HepG2 (cell line): Measurements from ENCODE around the gene EPHA2. TPM values are rescaled to one million over a fixed set of nuclear protein-coding genes. Genes with fewer than 3 reads are reported as not detected.

ENCODE experiments used
- ATAC-seq: fragments of 200-7000 bp; cut with Tn5 transposase; 3 replicates; pipeline ENCODE4 v1.9.1; 2020; ENCODE audit warnings: mild to moderate bottlenecking, moderate library complexity
- BruUV-seq: library from RNA; stranded (reverse); fragments of 400-500 nt; replicated peaks from 2 replicates; lab custom pipeline; 2021; lab: Mats Ljungman, UMichigan
- CTCF ChIA-PET: fragments of 300-600 bp; formaldehyde crosslinking; extraction: SDS; loops from one replicate; lab custom pipeline; 2021; ENCODE audit warnings: low total read pairs, inconsistent platforms, low intra/inter-chr PET ratio; lab: Yijun Ruan, JAX
- POLR2A ChIA-PET: fragments of 350-600 bp; sonication (Branson Sonifier 250); formaldehyde crosslinking; loops from one replicate; lab custom pipeline; 2020; ENCODE audit warnings: antibody characterized with exemption, inconsistent platforms; lab: Yijun Ruan, JAX
- DNase-seq: peaks from one replicate; pipeline ENCODE4 v3.0.0-alpha.2; 2015; ENCODE audit warnings: low spot score
- FAIRE-seq: peaks from 3 replicates; lab custom pipeline; 2011; peaks lifted over from hg19 to GRCh38; lab: Jason Lieb, UNC
- H2AFZ ChIP-seq: one replicate; pipeline ENCODE4 v1.6.1; 2011; ENCODE audit warnings: low read length, inconsistent platforms
- H3K27ac ChIP-seq: fragments of 300-600 bp; 3 replicates; pipeline ENCODE4 v1.8.0; 2011; ENCODE audit warnings: mixed run types, mild to moderate bottlenecking, mixed read lengths, low read length, inconsistent platforms; ENCODE audit not compliant: insufficient read depth; ENCODE audit errors: extremely low read length
- H3K27me3 ChIP-seq, 2 experiments: fragments of 200-600 bp in 1 of 2; 2 replicates in 1 of 2; 3 replicates in 1 of 2; pipeline versions ENCODE4 v1.6.0 to v1.8.0; 2011; ENCODE audit warnings: low read length in 2 of 2, mild to moderate bottlenecking in 2 of 2, moderate library complexity in 2 of 2, inconsistent platforms in 1 of 2; ENCODE audit not compliant: insufficient read depth in 2 of 2, control insufficient read depth in 1 of 2
- H3K36me3 ChIP-seq, 2 experiments: fragments of 200-600 bp in 1 of 2; replicated peaks in 1 of 2; 2 replicates in 1 of 2; 3 replicates in 1 of 2; pipeline versions ENCODE4 v1.5.1 to v1.8.0; 2011; ENCODE audit warnings: low read length in 2 of 2, inconsistent platforms in 1 of 2; ENCODE audit not compliant: insufficient read depth in 2 of 2, control insufficient read depth in 1 of 2
- H3K4me1 ChIP-seq: 2 replicates; pipeline ENCODE4 v1.5.1; 2012; ENCODE audit warnings: low read length, inconsistent platforms; ENCODE audit not compliant: insufficient read depth
- H3K4me2 ChIP-seq: 2 replicates; pipeline ENCODE4 v1.6.0; 2011; ENCODE audit warnings: low read depth, low read length, inconsistent platforms
- H3K4me3 ChIP-seq, 3 experiments: fragments of 200-600 bp in 1 of 3; sonication (generic), shearing (Covaris generic) in 1 of 3; replicated peaks in 1 of 3; 2 replicates each; pipeline ENCODE4 v1.5.1; 2011 to 2016; ENCODE audit warnings: low read length in 3 of 3, inconsistent platforms in 2 of 3, low read depth in 2 of 3, mild to moderate bottlenecking in 2 of 3, control low read depth in 1 of 3, mixed read lengths in 1 of 3; ENCODE audit not compliant: insufficient read depth in 1 of 3
- H3K79me2 ChIP-seq: one replicate; pipeline ENCODE4 v1.6.1; 2011; ENCODE audit warnings: low read length, inconsistent platforms; ENCODE audit not compliant: insufficient read depth
- H3K9ac ChIP-seq: 2 replicates; pipeline ENCODE4 v1.6.0; 2011; ENCODE audit warnings: mild to moderate bottlenecking, low read depth, low read length, inconsistent platforms; ENCODE audit not compliant: insufficient read depth
- H3K9me3 ChIP-seq: 2 replicates; pipeline ENCODE4 v1.5.1; 2012; ENCODE audit warnings: mild to moderate bottlenecking, low read length
- H4K20me1 ChIP-seq: 2 replicates; pipeline ENCODE4 v1.6.0; 2011; ENCODE audit warnings: inconsistent platforms, mild to moderate bottlenecking, low read length, moderate library complexity; ENCODE audit not compliant: insufficient read depth
- ELF1 ChIP-seq: sonication (generic); formaldehyde crosslinking; IDR thresholded peaks from 2 replicates; pipeline ENCODE4 v1.4.0; 2020; ENCODE audit warnings: missing genetic modification reagents
- POLR2G ChIP-seq: fragments of 200-400 bp; formaldehyde crosslinking; IDR thresholded peaks from 2 replicates; pipeline ENCODE4 v1.6.1; 2018; ENCODE audit warnings: mild to moderate bottlenecking, low read depth, low read length, moderate library complexity
- ZBTB7B ChIP-seq: sonication (generic); formaldehyde crosslinking; IDR thresholded peaks from 2 replicates; pipeline ENCODE4 v1.4.0; 2020; ENCODE audit warnings: missing genetic modification reagents
- ZNF432 ChIP-seq: sonication (generic); formaldehyde crosslinking; IDR thresholded peaks from 2 replicates; pipeline ENCODE4 v1.5.0; 2020; ENCODE audit warnings: missing genetic modification reagents, mild to moderate bottlenecking, borderline replicate concordance
- ZNF768 ChIP-seq: sonication (generic); formaldehyde crosslinking; IDR thresholded peaks from 2 replicates; pipeline ENCODE4 v1.4.0; 2020; ENCODE audit warnings: missing genetic modification reagents
- WGBS: methylation state at CpG from one replicate; pipeline ENCODE4 v1.1.6; 2017; ENCODE audit warnings: low lambda C conversion rate; 5-methylcytosine and 5-hydroxymethylcytosine counted together
- in situ Hi-C: cut with HindIII; loops from 2 replicates; pipeline ENCODE4 v1.10.0; 2017; ENCODE audit warnings: low pct_unique_long_range_greater_than_20kb; ENCODE audit not compliant: extremely low pct_ligation_motif_present
- intact Hi-C: fragments of 100-400 bp; cut with micrococcal nuclease; formaldehyde crosslinking; loops from one replicate; pipeline ENCODE4 v1.10.0; 2022; ENCODE audit not compliant: unreplicated experiment
- polyA plus RNA-seq, 8 experiments: library from polyadenylated mRNA; depleted of rRNA in 3 of 8; stranded (reverse) in 7 of 8; unstranded in 1 of 8; fragments of >200 nt; fragmentation: Illumina TruSeq in 4 of 8; extraction: Trizol in 4 of 8; gene quantifications; 2 replicates each; pipeline versions ENCODE4 v1.2.1 to v1.2.3, GENCODE V29; 2011 to 2016; ENCODE audit warnings: low read depth in 4 of 8, missing spikeins in 1 of 8, mixed read lengths in 1 of 8; ENCODE audit not compliant: insufficient read depth in 1 of 8
- total RNA-seq, 5 experiments: library from RNA; depleted of rRNA; stranded (reverse); fragments of >200 nt; fragmentation: Illumina TruSeq; extraction: Trizol; gene quantifications; 2 replicates each; pipeline ENCODE4 v1.2.3, GENCODE V29; 2016; ENCODE audit warnings: low read depth in 1 of 5
- TF ChIP-seq, protein P1 (sequence below): sonication (generic); formaldehyde crosslinking; IDR thresholded peaks from 2 replicates; pipeline ENCODE4 v1.4.0; 2020; ENCODE audit warnings: missing genetic modification reagents
- TF ChIP-seq, protein P2 (sequence below): sonication (generic); formaldehyde crosslinking; conservative IDR thresholded peaks from 2 replicates; pipeline ENCODE4 v1.8.1; 2023; ENCODE audit warnings: missing genetic modification reagents
- TF ChIP-seq, protein P3 (sequence below): sonication (generic); formaldehyde crosslinking; IDR thresholded peaks from 2 replicates; pipeline ENCODE4 v1.4.0; 2020; ENCODE audit warnings: mild to moderate bottlenecking, missing genetic modification reagents, borderline replicate concordance
- TF ChIP-seq, protein P4 (sequence below): sonication (generic); formaldehyde crosslinking; IDR thresholded peaks from 2 replicates; pipeline ENCODE4 v1.4.0; 2020; ENCODE audit warnings: missing genetic modification reagents, borderline replicate concordance

Gene EPHA2
- total and polyA plus RNA-seq, 2 of the 13 experiments (the other 11 are each of a cell fraction or from before 2014, with no cell fraction given) = 33.6 to 53.6 TPM

DNA sequence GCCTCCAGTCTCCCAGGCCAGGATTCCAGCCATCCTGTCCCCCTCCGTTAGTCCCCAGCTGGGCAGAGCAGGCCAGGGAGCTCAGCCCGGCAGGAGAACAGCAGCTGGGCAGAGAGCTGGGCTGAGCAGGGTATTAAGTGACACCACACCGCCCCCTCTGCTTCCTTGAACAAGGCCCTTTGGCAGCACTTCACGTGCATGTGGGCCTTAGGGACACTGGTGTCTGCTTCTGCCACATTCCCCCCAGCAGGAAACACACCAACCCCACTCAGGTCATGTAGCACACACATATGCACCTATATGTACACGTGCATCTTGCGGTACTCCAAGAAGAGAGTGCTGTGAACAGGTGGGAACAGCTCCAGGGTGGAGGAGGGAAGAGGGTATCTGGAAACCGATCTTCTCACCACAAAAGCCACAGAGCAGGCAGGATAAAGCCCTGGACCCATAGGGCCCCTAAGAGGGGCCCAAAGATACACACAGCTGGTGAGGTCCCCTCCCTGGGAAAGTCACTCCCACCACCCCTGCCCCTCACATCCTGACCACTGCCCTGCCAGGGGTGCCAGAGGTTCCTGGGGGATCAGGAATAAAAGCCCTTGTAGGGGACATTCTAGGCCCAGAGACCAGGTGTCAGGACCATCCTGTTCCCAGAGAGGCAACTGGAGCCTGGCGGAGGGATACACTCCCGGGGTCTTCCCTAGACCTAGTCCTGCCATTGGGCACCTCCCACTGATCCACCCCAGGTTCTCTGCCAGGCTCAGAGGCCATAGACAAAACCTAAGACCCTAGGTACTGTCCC lies 4.5 kb downstream of the EPHA2 start (continued):
- TF ChIP-seq ZBTB7B (0 out of 2 replicates have a peak, but pooled peaks have one; percentile 13), ZNF768 (peak; percentile 18; the same call in 1 of the 2 replicates)
- TF ChIP-seq, protein P1, sequence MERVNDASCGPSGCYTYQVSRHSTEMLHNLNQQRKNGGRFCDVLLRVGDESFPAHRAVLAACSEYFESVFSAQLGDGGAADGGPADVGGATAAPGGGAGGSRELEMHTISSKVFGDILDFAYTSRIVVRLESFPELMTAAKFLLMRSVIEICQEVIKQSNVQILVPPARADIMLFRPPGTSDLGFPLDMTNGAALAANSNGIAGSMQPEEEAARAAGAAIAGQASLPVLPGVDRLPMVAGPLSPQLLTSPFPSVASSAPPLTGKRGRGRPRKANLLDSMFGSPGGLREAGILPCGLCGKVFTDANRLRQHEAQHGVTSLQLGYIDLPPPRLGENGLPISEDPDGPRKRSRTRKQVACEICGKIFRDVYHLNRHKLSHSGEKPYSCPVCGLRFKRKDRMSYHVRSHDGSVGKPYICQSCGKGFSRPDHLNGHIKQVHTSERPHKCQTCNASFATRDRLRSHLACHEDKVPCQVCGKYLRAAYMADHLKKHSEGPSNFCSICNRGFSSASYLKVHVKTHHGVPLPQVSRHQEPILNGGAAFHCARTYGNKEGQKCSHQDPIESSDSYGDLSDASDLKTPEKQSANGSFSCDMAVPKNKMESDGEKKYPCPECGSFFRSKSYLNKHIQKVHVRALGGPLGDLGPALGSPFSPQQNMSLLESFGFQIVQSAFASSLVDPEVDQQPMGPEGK (CRISPR knock-in tag) = 0 out of 2 replicates have a peak, but pooled peaks have one; percentile 37

DNA sequence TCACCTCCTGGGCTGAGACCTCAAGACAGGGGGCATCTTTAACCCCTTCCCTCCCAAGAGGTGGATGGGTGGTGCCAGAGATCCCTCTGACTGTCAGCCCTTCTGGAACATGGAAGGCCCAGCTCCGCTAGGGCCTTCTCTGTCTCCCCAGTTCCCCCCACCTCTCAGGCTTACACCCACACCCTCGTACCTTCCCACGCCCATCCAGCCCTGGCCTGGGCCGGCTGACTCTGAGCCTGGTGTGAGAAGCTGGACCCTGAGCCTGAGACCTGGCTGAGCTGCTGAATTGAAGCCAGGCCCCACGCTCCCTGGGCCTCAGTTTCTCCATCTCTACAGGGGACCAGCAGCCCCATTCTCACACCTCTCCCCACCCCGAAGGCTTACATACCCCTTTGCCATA lies 5.4 kb downstream of the EPHA2 start:
- in situ Hi-C loops (no loop called here), intact Hi-C loops (no loop called here)
- Histone ChIP-seq H3K4me1 (peaks cover 85% of the 10 kb centered on the region), H3K4me3 (no peak overlapping the region), H3K9me3 (no peaks in the 10 kb centered on the region), H2AFZ (no peak overlapping the region), H3K27ac (peak overlapping the region; percentile 86), H3K9ac (0 out of 2 replicates have a peak overlapping the region, but pooled peaks have one; percentile 9), H3K79me2 (peaks cover 80% of the 10 kb centered on the region), H4K20me1 (peaks cover 54% of the 10 kb centered on the region), H3K36me3 (peaks cover 26 to 52% of the 10 kb centered on the region in 2 experiments), H3K4me2 (no peak overlapping the region; the same call in 1 of the 2 replicates), H3K27me3 (no peaks in the 10 kb centered on the region; a peak in 1 of 5 replicates)
- FAIRE-seq = no peak
- BruUV-seq = no TSS peak
- POLR2A ChIA-PET = no interaction called here
- DNase-seq = no peak
- no peak for ATAC-seq
- WGBS = 100% methylated on average over 6 of the region's 6 CpGs
- CTCF ChIA-PET = no interaction called here
- TF ChIP-seq ZNF432 (CRISPR knock-in tag) (no peak), ELF1 (CRISPR knock-in tag) (no peak), POLR2G (0 out of 2 replicates have a peak, but pooled peaks have one; percentile 25)
- TF ChIP-seq, protein P2, sequence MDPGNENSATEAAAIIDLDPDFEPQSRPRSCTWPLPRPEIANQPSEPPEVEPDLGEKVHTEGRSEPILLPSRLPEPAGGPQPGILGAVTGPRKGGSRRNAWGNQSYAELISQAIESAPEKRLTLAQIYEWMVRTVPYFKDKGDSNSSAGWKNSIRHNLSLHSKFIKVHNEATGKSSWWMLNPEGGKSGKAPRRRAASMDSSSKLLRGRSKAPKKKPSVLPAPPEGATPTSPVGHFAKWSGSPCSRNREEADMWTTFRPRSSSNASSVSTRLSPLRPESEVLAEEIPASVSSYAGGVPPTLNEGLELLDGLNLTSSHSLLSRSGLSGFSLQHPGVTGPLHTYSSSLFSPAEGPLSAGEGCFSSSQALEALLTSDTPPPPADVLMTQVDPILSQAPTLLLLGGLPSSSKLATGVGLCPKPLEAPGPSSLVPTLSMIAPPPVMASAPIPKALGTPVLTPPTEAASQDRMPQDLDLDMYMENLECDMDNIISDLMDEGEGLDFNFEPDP = no peak
- TF ChIP-seq, protein P3, sequence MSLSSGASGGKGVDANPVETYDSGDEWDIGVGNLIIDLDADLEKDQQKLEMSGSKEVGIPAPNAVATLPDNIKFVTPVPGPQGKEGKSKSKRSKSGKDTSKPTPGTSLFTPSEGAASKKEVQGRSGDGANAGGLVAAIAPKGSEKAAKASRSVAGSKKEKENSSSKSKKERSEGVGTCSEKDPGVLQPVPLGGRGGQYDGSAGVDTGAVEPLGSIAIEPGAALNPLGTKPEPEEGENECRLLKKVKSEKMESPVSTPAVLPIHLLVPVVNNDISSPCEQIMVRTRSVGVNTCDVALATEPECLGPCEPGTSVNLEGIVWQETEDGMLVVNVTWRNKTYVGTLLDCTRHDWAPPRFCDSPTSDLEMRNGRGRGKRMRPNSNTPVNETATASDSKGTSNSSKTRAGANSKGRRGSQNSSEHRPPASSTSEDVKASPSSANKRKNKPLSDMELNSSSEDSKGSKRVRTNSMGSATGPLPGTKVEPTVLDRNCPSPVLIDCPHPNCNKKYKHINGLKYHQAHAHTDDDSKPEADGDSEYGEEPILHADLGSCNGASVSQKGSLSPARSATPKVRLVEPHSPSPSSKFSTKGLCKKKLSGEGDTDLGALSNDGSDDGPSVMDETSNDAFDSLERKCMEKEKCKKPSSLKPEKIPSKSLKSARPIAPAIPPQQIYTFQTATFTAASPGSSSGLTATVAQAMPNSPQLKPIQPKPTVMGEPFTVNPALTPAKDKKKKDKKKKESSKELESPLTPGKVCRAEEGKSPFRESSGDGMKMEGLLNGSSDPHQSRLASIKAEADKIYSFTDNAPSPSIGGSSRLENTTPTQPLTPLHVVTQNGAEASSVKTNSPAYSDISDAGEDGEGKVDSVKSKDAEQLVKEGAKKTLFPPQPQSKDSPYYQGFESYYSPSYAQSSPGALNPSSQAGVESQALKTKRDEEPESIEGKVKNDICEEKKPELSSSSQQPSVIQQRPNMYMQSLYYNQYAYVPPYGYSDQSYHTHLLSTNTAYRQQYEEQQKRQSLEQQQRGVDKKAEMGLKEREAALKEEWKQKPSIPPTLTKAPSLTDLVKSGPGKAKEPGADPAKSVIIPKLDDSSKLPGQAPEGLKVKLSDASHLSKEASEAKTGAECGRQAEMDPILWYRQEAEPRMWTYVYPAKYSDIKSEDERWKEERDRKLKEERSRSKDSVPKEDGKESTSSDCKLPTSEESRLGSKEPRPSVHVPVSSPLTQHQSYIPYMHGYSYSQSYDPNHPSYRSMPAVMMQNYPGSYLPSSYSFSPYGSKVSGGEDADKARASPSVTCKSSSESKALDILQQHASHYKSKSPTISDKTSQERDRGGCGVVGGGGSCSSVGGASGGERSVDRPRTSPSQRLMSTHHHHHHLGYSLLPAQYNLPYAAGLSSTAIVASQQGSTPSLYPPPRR (CRISPR knock-in tag) = no peak
- TF ChIP-seq, protein P4, sequence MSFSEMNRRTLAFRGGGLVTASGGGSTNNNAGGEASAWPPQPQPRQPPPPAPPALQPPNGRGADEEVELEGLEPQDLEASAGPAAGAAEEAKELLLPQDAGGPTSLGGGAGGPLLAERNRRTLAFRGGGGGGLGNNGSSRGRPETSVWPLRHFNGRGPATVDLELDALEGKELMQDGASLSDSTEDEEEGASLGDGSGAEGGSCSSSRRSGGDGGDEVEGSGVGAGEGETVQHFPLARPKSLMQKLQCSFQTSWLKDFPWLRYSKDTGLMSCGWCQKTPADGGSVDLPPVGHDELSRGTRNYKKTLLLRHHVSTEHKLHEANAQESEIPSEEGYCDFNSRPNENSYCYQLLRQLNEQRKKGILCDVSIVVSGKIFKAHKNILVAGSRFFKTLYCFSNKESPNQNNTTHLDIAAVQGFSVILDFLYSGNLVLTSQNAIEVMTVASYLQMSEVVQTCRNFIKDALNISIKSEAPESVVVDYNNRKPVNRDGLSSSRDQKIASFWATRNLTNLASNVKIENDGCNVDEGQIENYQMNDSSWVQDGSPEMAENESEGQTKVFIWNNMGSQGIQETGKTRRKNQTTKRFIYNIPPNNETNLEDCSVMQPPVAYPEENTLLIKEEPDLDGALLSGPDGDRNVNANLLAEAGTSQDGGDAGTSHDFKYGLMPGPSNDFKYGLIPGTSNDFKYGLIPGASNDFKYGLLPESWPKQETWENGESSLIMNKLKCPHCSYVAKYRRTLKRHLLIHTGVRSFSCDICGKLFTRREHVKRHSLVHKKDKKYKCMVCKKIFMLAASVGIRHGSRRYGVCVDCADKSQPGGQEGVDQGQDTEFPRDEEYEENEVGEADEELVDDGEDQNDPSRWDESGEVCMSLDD (CRISPR knock-in tag) = no peak
